IPS-NIHi11 (cell line): ENCODE data around the gene FAM83B.
"Not testable (repeated sequence)": the region's sequence is repeated elsewhere in the genome, so short reads cannot be mapped to it uniquely, and the experiment has no call there.

Experiments used
- DNase-seq: peaks from one replicate; pipeline ENCODE4 v3.0.0; 2012; ENCODE audit warnings: mixed read lengths, low spot score

The FAM83B gene

GRCh38 chr6:54898767-54899166 is 52.2 kb downstream of the FAM83B start:
- no peak for DNase-seq

DNA sequence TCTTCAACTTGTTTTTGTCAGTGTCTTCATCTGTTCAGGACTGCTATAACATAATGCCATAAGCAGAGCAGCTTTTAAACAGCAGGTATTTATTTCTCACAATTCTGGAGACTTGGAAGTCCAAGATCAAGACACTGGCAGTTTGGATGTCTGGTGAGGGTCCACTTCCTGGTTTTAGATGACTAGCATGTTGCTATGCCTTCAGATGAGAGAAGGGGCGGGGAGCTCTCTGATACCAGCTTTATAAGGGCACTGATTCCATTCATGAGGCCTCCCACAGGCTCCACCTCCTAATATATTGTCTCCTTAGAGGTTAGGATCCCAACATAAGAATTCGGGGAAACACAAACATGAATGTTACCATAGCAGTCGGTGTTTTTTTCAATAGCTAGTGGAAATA is 52.9 kb downstream of the FAM83B start:
- DNase-seq: no peak

DNA sequence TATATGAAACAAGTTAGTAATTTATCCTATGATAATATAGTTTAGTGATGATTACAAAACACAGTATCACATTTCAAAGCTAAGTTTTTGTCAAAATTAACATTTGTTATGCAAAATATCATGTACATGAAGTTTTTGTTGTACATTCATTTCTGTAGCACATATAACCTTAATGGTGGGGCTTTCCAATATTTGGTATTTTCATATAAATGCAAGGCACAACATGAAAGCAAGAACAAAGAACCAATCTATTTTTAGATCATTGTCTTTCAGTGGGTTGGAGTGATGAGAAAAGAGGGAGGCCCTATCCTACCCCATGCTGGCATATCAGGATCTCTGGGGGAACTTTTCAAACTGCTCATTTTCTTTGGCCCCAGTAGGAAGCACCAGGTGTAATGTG is 53.4 kb downstream of the FAM83B start:
- DNase-seq: peak; percentile 20

GRCh38 chr6:54900666-54901065 is 54.1 kb downstream of the FAM83B start:
- DNase-seq: no peak

DNA sequence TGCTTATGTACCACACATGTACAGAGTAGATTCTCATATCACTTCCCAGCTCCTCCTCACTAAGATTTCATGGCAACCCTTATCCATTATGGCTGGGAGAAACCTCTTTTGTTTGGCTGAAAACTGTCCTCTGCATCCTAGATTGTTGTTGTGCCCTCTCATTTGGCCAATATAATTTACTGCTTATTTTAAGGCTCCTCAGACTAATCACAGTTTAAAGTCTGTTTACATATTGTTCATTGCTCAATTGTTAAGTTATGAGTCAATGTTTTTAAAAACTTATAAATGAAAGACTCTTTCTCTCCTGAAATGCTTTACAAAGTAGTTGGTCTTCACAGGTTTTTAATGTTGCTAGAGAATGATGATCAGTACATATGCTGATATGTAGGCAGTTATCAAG is 57.3 kb downstream of the FAM83B start:
- DNase-seq: no peak

DNA sequence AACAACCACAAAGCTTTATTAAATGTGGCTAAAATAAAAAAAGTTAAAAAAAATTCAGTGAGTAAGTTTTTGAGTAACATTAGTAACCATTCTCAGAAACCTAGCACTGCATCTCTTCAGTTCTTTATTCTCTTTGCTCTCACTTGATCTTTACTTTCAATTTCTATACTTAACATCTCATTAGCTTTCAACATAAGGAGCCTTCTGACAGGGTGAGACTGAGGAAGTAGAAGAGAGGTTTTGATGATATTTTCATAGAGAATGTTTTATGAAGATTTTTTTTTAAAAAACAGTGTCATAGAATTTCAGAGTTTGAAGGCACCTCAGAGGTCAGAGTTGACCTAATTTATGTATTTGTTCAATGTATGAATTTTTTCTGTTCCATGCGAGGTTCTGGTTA is 60.8 kb downstream of the FAM83B start:
- DNase-seq: no peak

DNA sequence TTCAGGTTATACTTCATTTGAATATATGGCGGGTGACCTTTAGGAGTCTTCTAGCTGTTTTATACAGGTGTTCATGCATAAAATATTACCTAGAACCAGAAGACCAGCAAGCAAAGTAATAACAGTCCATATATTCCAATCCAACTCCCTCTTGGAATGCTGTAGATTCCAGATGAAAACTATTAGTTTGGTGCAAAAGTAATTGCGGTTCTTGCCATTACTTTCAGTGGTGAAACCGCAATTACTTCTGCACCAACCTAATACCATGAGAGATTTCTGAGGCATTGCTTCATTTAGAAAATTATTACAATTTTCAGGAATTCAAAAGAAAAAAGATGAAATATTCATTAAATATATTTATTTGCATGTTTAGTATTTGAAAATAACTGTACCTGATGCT is 62.6 kb downstream of the FAM83B start:
- DNase-seq: no peak

- DNase-seq: no peak
These were observed 63.9 kb downstream of the FAM83B start for GRCh38 chr6:54910431-54910884.

- no peak for DNase-seq
These were observed 64.3 kb downstream of the FAM83B start for GRCh38 chr6:54910921-54911320.

DNA sequence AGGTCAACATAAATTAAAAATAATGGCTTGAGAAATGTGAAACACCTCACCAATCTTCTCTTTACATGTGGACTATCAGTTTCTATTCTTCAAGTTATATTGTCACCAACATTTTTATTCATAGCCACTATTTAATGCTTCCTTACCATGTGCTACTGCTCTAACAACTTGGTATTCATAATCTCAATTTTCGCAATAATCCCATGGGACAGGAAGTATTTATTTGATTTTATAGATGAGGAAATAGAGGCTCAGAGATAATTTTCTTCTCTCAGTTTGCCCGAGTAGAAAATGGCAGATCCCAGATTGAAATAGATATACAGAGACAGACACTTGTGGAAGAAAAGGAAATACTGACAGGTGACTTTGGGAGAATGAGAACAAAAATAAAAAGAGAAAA is 66.6 kb downstream of the FAM83B start:
- no peak for DNase-seq

DNA sequence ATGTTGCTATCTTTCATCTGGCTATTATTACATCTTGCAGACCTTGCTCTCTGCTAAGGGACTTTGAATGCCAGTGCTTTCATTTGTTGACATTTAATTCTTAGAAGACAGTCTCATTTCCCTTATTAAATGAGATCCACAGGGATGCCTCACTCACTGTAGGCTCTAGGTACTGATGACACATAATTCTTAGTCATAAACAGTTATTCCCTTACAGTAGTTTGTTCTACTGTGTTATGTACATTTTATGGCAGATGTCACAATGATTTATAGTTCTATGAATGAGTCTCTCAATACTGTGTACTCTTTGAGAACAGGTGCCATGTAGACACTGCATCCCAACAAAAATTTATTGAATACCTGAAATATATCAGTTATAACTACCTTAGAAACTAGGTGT is 70.3 kb downstream of the FAM83B start:
- DNase-seq: no peak

DNA sequence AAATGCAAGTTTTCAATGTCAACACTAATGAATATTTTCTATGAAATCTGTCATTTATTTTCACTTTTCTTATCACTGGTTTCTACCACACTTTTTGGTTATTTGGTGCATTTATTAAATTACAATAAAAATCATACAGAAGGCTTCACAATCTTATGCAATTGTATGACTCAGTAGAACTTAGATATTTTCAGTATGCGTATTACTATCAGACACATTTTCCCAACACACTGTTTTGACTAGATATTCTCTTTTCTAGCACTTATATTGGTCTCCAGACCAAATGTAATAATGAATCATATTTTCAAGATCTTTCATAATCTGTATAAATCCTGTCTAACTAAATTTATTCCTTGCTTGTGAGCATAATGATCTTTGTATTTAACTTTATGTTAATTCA is 74.1 kb downstream of the FAM83B start:
- no peak for DNase-seq

DNA sequence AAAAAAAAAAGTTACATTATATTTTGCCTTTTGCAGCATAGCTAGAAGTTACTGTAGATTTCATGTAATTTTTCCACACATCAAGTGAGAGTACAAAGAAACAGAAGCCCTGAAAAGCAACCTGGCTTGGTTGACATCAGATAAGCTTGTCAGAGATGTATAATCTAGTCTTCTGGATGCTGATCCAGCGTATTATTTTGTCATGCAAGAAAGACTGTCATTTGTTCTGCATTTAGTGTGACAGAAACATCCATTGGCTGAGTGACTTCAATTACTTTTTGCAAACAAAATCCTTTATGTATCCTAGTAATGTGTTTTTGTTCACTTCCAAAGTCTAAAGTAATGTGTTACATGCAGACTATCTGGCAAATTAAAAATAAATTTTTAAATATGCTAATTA is 75.3 kb downstream of the FAM83B start:
- no peak for DNase-seq

- DNase-seq: no peak
These were observed 82.8 kb downstream of the FAM83B start for GRCh38 chr6:54929245-54929909.

DNA sequence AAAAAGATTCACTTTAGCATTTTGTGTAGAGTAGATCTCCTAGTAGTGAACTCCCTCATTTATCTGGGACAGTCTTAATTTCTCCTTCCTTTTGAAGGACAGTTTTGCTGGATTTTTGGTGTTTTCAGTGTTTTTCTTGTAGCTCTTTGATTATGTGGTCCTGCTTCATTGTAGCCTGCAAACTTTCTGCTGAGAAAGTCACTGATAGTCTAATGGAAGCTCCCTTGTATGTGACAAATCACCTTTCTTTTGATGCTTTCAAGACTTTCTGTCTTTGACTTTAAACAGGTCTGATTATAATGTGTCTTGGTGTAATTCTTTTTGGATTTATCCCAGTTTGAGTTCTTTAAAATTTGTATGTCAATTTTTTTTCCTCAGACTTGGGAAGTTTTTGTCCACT is 86.1 kb downstream of the FAM83B start:
- no peak for DNase-seq

DNA sequence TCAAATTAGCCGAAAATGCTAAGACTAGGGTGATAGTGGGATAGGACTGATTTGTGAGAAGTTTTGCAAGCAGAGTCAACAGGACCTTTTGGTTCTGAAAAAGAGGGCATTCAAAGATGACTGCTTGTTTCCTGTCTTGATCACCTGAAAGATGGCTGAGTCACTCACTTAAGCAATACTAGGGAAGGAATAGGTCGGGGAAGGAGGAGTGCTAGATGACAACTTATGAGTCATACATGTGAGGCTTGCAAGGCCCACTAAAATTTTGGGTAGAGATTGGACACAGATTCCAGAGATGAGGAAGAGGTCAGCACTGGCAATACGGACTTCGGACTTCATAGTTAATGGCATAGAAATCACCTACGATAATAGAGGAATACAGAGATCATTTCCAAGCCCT is 89.2 kb downstream of the FAM83B start:
- DNase-seq: no peak

GRCh38 chr6:54937371-54937770 is 90.8 kb downstream of the FAM83B start:
- no peak for DNase-seq

GRCh38 chr6:54957698-54958097 is 111.1 kb downstream of the FAM83B start:
- no peak for DNase-seq

DNA sequence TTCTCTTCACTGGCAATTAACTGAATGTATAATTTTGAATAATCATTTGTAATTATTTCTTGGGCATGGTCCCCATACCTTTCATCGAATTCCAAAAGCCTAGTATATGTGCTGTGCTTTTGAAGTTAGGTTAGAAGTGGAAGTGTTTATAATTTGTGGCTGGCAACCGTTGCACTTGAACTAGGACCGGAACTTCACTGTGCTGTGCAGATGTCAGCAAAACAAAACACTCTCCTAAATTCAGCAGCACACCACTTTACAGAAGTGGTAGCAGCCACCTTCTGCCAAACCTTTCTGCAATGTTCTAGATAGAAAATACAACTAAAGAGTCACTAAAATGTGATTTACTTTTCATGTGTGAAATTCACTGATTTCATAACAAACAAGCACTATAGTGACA is 111.9 kb downstream of the FAM83B start:
- no peak for DNase-seq

DNA sequence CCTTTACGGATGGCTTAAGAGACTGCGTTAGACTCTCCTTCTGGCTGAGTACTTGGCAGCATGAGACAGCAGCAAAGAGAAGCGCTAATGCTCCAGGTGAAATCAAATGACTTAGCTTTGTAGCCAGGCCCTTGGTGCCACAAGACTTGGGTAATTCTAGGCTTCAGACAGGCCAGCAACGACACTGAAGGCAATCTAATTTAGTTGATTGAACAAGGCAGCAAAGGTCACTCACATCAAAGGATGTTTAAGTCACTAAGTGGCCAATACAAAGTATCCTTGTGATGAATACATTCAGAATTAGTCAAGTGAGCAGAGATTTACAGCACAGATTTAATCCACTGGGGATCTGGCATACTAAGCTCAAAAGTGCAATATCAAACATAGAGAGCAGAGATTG is 113.2 kb downstream of the FAM83B start:
- no peak for DNase-seq

- not testable (repeated sequence) for DNase-seq
These were observed 114.8 kb downstream of the FAM83B start for GRCh38 chr6:54961372-54961771.

DNA sequence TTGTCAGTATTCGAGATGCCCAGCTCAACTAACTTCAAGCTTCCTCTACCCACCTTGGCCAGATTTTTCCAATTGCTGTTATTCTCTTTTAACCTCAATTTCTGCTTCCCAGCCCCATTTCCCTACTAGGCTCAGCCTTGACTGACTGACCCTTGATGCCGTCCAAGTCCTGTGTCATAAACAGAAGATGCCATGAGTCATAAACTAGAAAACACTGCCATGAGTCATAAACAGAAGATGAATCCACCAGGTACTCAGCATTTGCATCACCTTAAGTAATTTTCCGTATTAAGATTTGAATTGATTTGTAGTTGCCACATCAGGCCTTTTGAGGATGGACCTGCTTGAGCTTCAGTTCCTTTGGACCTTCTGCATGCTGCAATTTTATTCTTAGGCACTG is 123.8 kb downstream of the FAM83B start:
- DNase-seq: no peak

DNA sequence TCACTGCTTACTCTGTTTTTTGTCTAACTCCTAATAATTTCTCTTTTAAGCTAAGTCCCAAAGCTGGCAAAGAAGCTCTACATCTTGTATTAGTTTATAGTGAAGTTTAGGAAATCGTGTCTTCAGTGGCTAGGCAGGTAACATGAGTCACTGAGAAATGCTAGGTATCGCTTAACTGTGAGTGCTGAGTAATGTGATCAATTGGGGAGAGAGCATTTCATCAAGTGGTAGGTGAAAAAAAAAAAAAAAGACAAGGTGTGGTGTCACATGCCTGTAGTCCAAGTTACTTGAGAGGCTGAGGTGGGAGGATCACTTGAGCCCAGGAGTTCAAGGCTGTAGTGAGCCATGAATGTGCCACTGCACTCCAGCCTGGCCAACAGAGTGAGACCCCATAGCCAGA is 125.3 kb downstream of the FAM83B start:
- no peak for DNase-seq

DNA sequence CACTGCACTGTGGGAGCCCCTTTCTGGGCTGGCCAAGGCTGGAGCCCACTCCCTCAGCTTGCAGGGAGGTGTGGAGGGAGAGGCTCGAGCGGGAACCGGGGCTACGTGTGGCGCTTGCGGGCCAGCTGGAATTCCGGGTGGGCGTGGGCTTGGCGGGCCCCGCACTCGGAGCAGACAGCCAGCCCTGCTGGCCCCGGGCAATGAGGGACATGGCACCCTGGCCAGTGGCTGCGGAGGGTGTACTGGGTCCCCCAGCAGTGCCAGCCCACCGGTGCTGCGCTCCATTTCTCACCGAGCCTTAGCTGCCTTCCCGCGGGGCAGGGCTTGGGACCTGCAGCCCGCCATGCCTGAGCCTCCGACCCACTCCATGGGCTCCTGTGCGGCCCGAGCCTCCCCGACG is 132.6 kb downstream of the FAM83B start:
- DNase-seq: not testable (repeated sequence)
